Measurements from ENCODE around the gene DIPK1A. TPM values are rescaled to one million over a fixed set of nuclear protein-coding genes. Genes with fewer than 3 reads are reported as not detected.

Gene DIPK1A
- total RNA-seq, 1 experiment from 2014 or later = 10.5 TPM

- Histone ChIP-seq H3F3A (ENCODE audit: insufficient read depth, low read depth) (peaks cover 5% of the 10 kb centered on the region; the same call in 1 of the 2 replicates), H3K9me3 (ENCODE audit: insufficient read depth, low read depth) (no peaks in the 10 kb centered on the region), H3K79me2 (ENCODE audit: low read depth) (no peaks in the 10 kb centered on the region), H2AFZ (no peak overlapping the region), H3K4me1 (replicated peaks; ENCODE audit: insufficient read depth) (no peaks in the 10 kb centered on the region), H3K27me3 (ENCODE audit: insufficient read depth, low read depth) (no peaks in the 10 kb centered on the region), H4K20me1 (ENCODE audit: insufficient read depth) (no peaks in the 10 kb centered on the region), H3K4me2 (no peak overlapping the region), H3K4me3 (no peak overlapping the region), H3K9me2 (ENCODE audit: insufficient read depth) (no peaks in the 10 kb centered on the region), H3K36me3 (ENCODE audit: low read depth) (no peaks in the 10 kb centered on the region), H3K27ac (no peak overlapping the region)
- no TSS peak for BruUV-seq (replicated peaks)
- TF ChIP-seq CTCF (conservative IDR thresholded peaks at IDR 0.05) = no peak
- no peak for TF ChIP-seq EZH2 (IDR thresholded peaks at IDR 0.05; ENCODE audit: low read depth)
- ChIA-PET CTCF (no interaction called here), POLR2A (ENCODE audit: unreplicated experiment) (no interaction called here)
- no peak for DNase-seq
- intact Hi-C loops (cut with micrococcal nuclease; ENCODE audit: unreplicated experiment) = no loop called here
Measured at GRCh38 chr1:92797961-92798360, 163.3 kb downstream of the DIPK1A start.

- Histone ChIP-seq H4K20me1 (ENCODE audit: insufficient read depth) (no peaks in the 10 kb centered on the region), H3K79me2 (ENCODE audit: low read depth) (no peaks in the 10 kb centered on the region), H3K4me2 (no peak overlapping the region), H3K27me3 (ENCODE audit: insufficient read depth, low read depth) (no peaks in the 10 kb centered on the region), H3F3A (ENCODE audit: insufficient read depth, low read depth) (peaks cover 5% of the 10 kb centered on the region; the same call in 1 of the 2 replicates), H3K4me1 (replicated peaks; ENCODE audit: insufficient read depth) (peaks cover 4% of the 10 kb centered on the region; the same call in 1 of the 2 replicates), H2AFZ (no peak overlapping the region), H3K4me3 (no peak overlapping the region), H3K36me3 (ENCODE audit: low read depth) (no peaks in the 10 kb centered on the region), H3K9me2 (ENCODE audit: insufficient read depth) (no peaks in the 10 kb centered on the region), H3K9me3 (ENCODE audit: insufficient read depth, low read depth) (no peaks in the 10 kb centered on the region), H3K27ac (no peak overlapping the region)
- no peak for TF ChIP-seq EZH2 (IDR thresholded peaks at IDR 0.05; ENCODE audit: low read depth)
- no peak for TF ChIP-seq CTCF (conservative IDR thresholded peaks at IDR 0.05)
- CTCF ChIA-PET = no interaction called here
- POLR2A ChIA-PET (ENCODE audit: unreplicated experiment) = interaction anchor here (0.7 kb wide), 1 partner anchor 542 kb away, joined by 3 read pairs; no protein-coding TSS in a partner anchor
- no peak for DNase-seq
- BruUV-seq (replicated peaks) = no TSS peak
- intact Hi-C loops (cut with micrococcal nuclease; ENCODE audit: unreplicated experiment) = no loop called here
Measured at GRCh38 chr1:92797297-92797696, 164.0 kb downstream of the DIPK1A start.

- Histone ChIP-seq H3K27me3 (ENCODE audit: insufficient read depth, low read depth) (no peaks in the 10 kb centered on the region), H3K9me2 (ENCODE audit: insufficient read depth) (no peaks in the 10 kb centered on the region), H3K36me3 (ENCODE audit: low read depth) (no peaks in the 10 kb centered on the region), H3K4me3 (no peak overlapping the region), H4K20me1 (ENCODE audit: insufficient read depth) (no peaks in the 10 kb centered on the region), H3K4me2 (no peak overlapping the region), H3K27ac (no peak overlapping the region), H3F3A (ENCODE audit: insufficient read depth, low read depth) (no peaks in the 10 kb centered on the region), H2AFZ (no peak overlapping the region), H3K79me2 (ENCODE audit: low read depth) (no peaks in the 10 kb centered on the region), H3K9me3 (ENCODE audit: insufficient read depth, low read depth) (no peaks in the 10 kb centered on the region), H3K4me1 (replicated peaks; ENCODE audit: insufficient read depth) (peaks cover 10% of the 10 kb centered on the region; the same call in 1 of the 2 replicates)
- DNase-seq = no peak
- BruUV-seq (replicated peaks) = no TSS peak
- intact Hi-C loops (cut with micrococcal nuclease; ENCODE audit: unreplicated experiment) = no loop called here
- TF ChIP-seq EZH2 (IDR thresholded peaks at IDR 0.05; ENCODE audit: low read depth) (no peak), CTCF (conservative IDR thresholded peaks at IDR 0.05) (no peak)
- POLR2A ChIA-PET (ENCODE audit: unreplicated experiment) = no interaction called here
- CTCF ChIA-PET = no interaction called here
Measured at GRCh38 chr1:92795166-92795565, 166.1 kb downstream of the DIPK1A start.

All from PC-9 (cell line).